HUDEP-2 (cell line): ENCODE data around the gene DLG2.

Experiments used
- DNase-seq, 76 experiments: peaks; one replicate each; lab custom pipeline; 2025; ENCODE audit not compliant: unreplicated experiment in 76 of 76; lab: John Stamatoyannopoulos, UW

DLG2 gene

GRCh38 chr11:84012171-84012826 is 1614.8 kb downstream of the DLG2 start:
- DNase-seq = no peak

GRCh38 chr11:84003181-84003580 is 1624.0 kb downstream of the DLG2 start:
- DNase-seq = no peak

GRCh38 chr11:83998921-83999320 is 1628.2 kb downstream of the DLG2 start:
- DNase-seq = no peak

DNA sequence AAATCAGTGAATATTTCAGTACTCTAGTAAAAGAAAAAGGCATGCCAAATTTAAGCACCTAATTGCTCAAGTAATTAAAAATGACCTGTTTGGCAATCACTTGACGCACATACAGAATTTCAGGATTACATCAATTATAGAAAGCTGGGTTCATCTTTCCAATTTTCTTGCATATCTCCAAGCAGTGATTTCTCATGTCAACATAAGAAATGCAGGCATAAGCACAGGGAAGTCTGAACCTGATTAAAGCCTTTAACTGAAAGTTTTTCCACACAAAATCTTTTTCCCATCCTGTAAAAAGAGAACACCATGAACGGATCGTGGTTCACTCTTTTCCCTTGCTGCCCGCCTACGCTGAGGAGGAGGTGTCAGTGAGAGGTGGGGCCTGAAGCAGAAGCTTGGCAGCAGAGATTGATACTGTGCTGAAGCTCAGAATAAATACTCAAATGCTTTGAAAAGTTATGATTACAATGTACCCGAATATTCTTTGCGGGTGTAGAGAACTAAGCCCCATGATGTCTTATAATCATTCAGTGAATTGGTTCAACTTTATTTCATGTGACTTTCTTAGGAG is 1636.9 kb downstream of the DLG2 start:
- no peak for DNase-seq

DNA sequence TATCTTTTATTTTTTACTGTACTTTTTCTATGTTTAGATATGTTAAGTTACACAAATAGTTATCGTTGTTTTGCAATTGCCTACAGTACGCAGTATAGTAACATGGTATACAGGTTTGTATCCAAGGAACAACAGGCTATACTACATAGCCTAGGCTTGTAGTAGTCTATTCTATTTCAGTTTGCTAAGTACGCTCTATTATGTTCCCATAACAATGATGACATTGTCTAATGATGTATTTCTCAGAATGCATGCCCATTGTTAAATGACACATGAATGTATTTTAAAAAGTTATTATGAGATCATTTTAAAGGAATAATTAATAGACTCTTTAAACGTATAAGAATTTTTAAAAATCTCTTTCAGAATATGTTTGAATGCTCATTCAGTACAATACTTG is 1644.3 kb downstream of the DLG2 start:
- no peak for DNase-seq

GRCh38 chr11:83979593-83979992 is 1647.6 kb downstream of the DLG2 start:
- no peak for DNase-seq

GRCh38 chr11:83978942-83979341 is 1648.2 kb downstream of the DLG2 start:
- DNase-seq = no peak

GRCh38 chr11:83976086-83976485 is 1651.1 kb downstream of the DLG2 start:
- no peak for DNase-seq

- DNase-seq = no peak
These were observed 1654.6 kb downstream of the DLG2 start for GRCh38 chr11:83972536-83972935.

DNA sequence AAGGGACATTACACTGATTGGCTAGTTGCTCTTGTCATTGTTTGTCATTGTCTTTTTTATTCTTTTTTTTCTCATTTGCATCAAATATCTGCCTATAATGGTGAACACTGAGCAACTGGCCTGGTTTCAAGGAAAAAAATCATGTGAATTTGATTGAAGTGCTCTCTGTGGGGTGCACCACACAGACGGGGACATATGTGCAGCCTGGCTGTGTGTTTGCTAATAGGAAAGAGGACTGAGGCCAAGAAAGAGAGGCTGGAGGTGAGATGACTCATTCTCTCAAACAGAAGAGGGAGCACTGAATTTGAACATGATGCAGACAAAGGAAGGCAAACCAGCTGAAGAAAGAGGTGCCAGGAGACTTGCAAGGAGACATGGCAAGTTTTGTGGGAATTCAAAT is 1656.1 kb downstream of the DLG2 start:
- DNase-seq = no peak

GRCh38 chr11:83970061-83970671 is 1657.0 kb downstream of the DLG2 start:
- no peak for DNase-seq

- DNase-seq = no peak
These were observed 1669.9 kb downstream of the DLG2 start for GRCh38 chr11:83957038-83957900.

DNA sequence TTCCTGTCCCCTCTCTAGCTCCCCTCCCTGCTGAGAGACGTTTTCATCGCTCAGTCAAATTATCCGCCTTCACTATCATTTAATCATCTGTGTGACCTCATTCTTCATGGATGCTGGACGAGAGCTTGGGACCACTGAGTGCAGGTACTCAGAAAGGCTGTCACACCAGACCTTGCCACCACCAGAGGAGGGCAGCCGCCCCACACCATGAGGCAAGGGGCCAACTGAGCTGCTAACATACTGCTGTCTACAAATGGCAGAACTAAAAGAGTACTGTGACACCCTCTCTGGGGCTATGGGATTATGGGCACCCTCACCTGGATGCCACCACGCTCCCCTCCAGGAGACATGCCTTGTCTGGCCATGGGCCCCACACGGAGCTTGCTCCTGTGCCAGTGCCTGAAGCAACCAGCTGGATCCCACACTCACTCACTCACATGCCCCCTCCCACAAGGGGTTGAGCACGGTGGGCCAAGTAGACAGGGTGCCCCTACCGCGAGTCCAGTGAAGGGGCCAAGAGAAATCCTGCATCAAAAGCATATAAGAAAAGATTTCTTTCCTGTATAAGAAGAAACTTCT is 1670.9 kb downstream of the DLG2 start:
- DNase-seq = no peak

DNA sequence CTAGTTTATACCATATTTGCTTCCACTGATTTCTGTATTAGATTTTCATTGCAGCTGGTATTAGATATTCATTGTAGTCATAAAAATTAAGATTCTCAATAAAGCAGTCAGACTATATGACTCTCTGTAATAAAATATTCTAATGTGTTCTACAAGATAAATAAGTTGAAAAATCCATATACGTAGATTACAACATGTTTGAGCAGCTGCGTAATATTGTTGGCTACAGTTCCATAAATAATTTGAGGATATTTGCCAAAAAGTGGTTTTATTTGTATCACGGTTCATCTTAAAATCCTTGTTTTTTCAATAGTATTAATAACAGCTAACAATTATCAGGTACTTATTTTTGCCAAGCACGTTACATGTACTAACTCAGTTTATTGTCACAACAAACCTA is 1672.4 kb downstream of the DLG2 start:
- DNase-seq = no peak

GRCh38 chr11:83951521-83951920 is 1675.6 kb downstream of the DLG2 start:
- DNase-seq = no peak

GRCh38 chr11:83948200-83948599 is 1678.9 kb downstream of the DLG2 start:
- DNase-seq = no peak

- no peak for DNase-seq
These were observed 1681.2 kb downstream of the DLG2 start for GRCh38 chr11:83945976-83946375.

- DNase-seq = no peak
These were observed 1686.1 kb downstream of the DLG2 start for GRCh38 chr11:83941050-83941449.

DNA sequence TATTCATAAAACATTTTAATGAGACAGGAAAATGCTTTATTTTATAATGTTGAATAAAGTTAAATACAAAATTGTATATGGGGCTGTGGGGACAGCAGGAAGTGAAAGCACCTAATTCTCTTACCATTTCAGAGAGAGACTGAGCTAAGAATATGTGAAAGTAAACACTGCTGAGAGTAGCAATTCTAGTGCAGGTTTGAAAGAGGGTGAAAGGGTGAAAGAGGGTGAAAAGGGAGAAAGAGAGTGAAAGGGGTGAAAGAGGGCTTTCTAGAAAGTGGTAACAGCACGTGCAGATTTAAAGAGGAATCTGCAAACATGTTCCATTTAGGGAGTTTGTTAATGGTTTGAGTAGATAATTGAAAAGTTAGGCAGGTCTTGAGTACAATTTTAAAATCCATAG is 1689.0 kb downstream of the DLG2 start:
- DNase-seq = no peak

GRCh38 chr11:83933008-83933407 is 1694.1 kb downstream of the DLG2 start:
- no peak for DNase-seq

GRCh38 chr11:83927422-83927821 is 1699.7 kb downstream of the DLG2 start:
- DNase-seq = no peak
